Stimulated activated CD4-positive, alpha-beta T cell treated with anti-CD3 and anti-CD28 coated beads, Interleukin-1b, Interleukin-23, amount 100 ng/mL, for 4 hours (primary cell): ENCODE measurements around the gene CYS1.
"Not testable (repeated sequence)": the region's sequence is repeated elsewhere in the genome, so short reads cannot be mapped to it uniquely, and the experiment has no call there.

Experiments used
- DNase-seq, 2 donors: peaks; one replicate each; pipeline ENCODE4 v3.0.0-alpha.2; 2020; ENCODE audit warnings: low read depth in 2 of 2

CYS1 gene

GRCh38 chr2:10012963-10013461 is 67.2 kb downstream of the CYS1 start:
- no peak for DNase-seq

DNA sequence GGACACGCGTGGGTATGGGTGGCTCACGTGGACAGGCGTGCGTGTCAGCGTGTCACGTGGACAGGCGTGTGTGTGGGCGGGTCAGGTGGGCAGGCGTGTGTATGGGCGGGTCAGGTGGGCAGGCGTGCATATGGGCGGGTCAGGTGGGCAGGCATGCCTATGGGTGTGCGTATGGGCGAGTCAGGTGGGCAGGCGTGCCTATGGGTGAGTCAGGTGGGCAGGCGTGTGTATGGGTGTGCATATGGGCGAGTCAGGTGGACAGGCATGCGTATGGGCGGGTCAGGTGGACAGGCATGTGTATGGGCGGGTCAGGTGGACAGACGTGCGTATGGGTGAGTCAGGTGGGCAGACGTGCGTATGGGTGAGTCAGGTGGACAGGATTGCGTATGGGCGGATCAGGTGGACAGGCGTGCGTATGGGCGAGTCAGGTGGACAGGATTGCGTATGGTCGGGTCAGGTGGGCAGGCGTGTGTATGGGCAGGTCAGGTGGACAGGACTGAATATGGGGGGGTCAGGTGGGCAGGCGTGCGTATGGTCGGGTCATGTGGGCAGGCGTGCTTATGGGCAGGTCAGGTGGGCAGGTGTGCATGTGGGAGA is 67.7 kb downstream of the CYS1 start:
- DNase-seq, result not testable (repeated sequence)

- DNase-seq, result not testable (repeated sequence)
These were observed 68.4 kb downstream of the CYS1 start for GRCh38 chr2:10011606-10012325.

DNA sequence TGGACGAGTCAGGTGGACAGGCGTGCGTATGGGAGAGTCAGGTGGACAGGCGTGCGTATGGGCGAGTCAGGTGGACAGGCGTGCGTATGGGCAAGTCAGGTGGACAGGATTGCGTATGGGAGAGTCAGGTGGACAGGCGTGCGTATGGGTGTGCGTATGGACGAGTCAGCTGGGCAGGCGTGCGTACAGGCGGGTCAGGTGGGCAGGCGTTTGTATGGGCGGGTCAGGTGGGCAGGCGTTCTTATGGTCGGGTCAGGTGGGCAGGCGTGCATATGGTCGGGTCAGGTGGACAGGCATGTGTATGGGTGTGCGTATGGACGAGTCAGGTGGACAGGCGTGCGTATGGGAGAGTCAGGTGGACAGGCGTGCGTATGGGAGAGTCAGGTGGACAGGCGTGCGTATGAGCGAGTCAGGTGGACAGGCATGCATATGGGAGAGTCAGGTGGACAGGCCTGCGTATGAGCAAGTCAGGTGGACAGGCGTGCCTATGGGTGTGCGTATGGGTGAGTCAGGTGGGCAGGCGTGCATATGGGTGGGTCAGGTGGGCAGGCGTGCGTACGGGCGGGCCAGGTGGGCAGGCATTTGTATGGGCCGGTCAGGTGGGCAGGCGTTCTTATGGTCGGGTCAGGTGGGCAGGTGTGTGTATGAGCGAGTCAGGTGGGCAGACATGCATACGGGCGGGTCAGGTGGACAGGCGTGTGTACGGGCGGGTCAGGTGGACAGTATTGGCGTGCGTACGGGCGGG is 69.2 kb downstream of the CYS1 start:
- DNase-seq, result not testable (repeated sequence)

DNA sequence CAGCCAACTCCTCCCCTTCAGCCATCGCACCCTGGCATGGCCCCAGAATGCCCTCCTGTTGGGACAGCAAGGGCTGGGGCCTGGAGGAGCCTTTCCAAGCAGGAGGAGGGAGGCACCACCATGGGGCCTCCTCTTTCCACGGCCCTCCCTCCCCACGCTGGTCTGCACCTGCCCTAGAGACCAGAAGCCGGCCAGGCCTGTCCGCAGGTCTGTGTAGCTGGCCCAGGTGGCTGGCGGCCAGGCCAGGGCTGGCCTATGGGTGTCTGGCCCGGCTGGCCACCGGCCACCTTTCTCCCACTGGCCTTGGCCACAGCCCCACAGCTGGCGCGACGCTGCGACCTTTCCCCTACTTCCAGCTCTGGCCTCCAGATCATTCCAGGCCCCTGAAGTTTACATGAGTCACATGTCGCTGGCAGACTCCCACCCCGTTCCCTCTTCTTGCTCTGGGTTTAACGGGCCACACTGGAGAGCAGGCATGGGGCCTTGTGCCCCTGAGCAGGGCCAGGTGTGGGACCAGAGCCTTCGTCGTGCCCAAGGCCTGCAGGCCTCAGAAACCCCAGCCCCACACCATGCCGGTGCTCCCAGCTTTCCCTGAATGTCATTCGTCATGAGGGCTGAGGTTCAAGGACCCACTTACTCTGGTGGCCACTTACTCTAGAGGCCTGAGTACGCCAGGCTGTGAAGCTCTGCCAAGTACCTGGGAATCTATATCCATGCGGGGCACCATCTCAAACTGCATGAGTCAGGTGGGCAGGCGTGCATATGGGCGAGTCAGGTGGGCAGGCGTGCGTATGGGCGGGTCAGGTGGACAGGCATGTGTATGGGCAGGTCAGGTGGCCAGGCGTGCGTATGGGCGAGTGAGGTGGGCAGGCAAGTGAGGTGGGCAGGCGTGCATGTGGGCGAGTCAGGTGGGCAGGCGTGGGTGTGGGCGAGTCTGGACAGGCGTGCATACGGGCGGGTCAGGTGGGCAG is 70.1 kb downstream of the CYS1 start:
- DNase-seq, result no peak

- no peak for DNase-seq
These were observed 70.9 kb downstream of the CYS1 start for GRCh38 chr2:10009271-10009810.

- DNase-seq, result no peak
These were observed 71.4 kb downstream of the CYS1 start for GRCh38 chr2:10008809-10009176.

GRCh38 chr2:10007921-10008808 is 72.0 kb downstream of the CYS1 start:
- DNase-seq, result no peak

GRCh38 chr2:10007435-10007834 is 72.8 kb downstream of the CYS1 start:
- no peak for DNase-seq
